GM19463 (cell line): Measurements from ENCODE around the gene RBMS1.

Experiments used
- ATAC-seq: cut with Tn5 transposase; IDR thresholded peaks from one replicate; pipeline ENCODE4 v1.9.1; 2021; ENCODE audit warnings: mild to moderate bottlenecking, moderate library complexity; ENCODE audit not compliant: unreplicated experiment

Gene RBMS1

DNA sequence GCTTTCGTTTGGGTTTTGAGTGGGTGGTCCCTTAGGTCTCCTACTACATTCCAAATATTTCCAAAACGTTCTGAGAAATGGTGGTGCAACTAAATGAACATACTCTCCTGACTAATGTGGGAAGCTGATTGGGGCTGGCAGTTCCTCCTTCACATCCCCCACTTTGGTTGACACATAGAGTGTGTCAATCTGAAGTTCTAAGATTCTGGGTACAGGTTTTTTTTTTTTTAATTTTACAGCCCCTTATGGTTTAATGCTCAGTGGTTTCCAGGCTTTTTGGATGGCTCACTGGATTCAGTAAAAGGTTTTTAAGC, 235.2 kb downstream of the RBMS1 start:
- ATAC-seq, result no peak

DNA sequence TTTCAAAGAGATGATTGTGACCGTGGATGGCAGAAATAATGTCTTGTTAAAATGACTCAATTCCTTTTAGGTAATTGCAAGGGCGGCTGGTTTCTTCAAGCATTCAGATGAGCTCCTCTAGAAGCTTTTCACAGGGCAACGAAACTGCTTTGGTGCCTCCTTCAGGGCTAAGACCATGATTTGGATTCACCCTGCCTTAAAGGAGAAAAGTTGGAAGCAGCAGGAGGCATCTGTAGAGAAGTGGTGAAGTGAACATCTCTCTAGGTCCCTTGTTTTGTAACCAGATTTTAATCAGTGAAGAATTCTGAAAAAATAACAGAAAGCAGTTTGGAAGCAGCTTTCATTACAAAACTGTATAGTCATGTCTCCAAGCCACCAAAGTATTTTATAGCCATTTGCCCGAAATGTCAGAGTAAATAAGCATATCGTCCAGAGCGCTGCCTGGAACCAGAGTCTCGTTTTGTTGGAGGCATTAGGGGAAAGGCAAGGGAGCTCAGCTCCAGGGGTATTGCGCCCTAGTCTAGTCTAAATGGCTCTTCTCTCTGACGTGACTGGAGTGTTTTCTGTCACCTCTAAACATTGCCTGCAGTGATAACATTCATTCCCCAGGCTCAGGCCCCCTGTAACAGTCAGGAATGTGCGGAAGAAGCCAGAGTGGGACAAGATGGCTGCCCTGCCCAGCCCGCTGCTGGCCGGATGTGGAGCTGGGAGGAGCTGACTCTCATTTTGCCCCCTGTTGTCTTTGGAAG, 235.7 kb downstream of the RBMS1 start:
- no peak for ATAC-seq

- no peak for ATAC-seq
Measured at GRCh38 chr2:160257041-160257742, 236.4 kb downstream of the RBMS1 start.

- no peak for ATAC-seq
Measured at GRCh38 chr2:160256507-160256906, 237.1 kb downstream of the RBMS1 start.

DNA sequence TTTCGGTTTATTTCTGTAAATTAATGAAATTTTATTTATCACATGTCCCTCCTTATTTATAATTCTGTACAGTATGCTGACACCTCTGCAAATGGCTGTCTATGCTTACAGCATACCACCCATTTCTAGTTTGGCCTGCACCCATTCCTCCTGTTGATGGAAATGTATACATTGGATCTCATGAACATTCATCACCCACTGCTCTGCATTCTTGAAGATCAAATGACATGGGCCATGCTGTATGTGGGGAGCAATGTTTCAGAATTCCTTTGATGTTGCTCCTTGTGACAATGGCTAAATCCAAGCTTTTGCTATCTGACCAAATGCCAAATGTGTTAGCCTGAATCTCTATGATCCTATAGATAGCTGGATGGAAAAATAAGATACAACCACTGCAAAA, 238.2 kb downstream of the RBMS1 start:
- ATAC-seq, result no peak

DNA sequence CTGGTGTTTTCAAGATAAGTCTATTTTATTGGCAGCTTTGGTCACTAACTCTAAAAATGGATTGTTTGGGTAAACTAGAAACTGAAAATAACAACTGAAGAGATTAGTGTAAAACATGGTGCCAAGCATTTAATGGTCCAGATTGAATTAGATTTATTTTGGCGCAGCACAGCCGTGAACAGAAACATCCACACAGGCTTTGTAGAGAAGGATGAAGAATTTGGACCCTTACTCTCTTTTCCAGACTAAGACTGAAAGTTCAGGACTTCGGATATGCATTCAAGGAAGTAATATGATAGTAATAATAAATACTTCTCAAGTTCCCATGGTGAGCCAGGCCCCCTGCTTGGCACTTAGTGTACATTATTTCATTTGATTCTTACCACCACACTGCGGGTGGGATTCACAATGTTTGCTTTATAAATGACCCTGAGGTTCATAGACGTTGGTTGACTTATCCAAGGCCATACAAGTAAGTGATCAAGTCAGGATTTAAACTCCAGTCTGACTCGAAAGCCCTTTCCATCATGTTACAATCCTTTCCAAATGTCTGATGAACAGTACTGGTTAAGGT, 239.3 kb downstream of the RBMS1 start:
- no peak for ATAC-seq

- no peak for ATAC-seq
Measured at GRCh38 chr2:160253440-160254188, 240.0 kb downstream of the RBMS1 start.

DNA sequence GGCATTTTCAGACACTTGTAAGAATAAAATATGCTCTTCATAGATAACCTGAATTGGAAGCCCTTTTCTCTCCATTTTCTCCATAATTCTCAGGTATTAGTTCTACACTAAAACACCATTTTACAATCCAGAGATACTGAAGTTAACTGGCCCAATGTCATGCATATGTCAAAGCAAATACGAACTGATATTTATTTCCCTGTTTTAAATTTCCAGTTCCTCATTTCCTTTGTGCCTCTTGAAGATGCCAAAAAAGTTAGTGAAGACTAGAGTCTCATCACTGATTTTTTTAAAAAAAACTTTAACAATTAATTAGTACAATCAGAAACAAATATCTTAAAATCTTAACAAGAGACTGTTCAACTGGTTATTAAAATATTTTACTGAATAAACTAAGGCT, 240.7 kb downstream of the RBMS1 start:
- no peak for ATAC-seq

- no peak for ATAC-seq
Measured at GRCh38 chr2:160252278-160252887, 241.2 kb downstream of the RBMS1 start.

GRCh38 chr2:160251569-160251968, 242.0 kb downstream of the RBMS1 start:
- ATAC-seq, result no peak

DNA sequence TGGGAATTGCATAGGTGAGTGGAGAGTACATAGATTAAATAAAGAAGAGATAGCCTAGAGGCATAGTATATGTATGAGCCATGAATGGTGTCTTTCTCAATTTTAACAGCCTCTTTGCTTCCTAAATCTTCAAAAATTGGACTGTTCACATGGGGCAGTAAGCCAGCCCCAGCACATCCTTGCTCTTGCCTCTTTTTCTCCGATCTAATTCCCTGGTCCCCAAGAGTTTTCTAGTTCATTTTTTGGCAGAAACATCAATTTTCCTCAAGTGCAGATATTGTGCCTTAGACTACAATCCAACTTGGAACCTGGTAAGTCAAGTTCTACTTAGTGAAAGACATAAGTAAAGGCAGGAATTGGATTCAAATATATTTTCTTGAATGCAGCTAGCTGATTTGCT, 243.7 kb downstream of the RBMS1 start:
- no peak for ATAC-seq

GRCh38 chr2:160247296-160248035, 246.1 kb downstream of the RBMS1 start:
- no peak for ATAC-seq

DNA sequence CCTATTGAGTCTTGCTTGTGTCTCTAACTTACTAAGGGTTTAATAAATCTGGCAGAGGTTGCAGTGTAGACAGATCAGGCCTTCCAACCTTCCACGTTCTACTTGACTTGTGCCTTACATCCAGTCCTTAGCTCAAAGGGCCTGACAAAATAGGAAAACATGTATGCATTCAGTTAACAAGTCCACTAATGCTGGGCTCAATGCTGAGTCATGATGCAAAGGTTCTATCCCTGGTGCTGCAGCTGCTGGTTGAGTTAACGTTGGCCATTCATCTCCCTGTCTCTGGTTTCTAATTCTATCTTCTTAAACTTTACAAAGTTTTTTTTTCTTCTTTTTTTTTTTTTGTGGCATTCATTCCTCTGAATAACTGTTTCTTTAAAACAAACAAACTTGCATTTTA, 247.3 kb downstream of the RBMS1 start:
- no peak for ATAC-seq

DNA sequence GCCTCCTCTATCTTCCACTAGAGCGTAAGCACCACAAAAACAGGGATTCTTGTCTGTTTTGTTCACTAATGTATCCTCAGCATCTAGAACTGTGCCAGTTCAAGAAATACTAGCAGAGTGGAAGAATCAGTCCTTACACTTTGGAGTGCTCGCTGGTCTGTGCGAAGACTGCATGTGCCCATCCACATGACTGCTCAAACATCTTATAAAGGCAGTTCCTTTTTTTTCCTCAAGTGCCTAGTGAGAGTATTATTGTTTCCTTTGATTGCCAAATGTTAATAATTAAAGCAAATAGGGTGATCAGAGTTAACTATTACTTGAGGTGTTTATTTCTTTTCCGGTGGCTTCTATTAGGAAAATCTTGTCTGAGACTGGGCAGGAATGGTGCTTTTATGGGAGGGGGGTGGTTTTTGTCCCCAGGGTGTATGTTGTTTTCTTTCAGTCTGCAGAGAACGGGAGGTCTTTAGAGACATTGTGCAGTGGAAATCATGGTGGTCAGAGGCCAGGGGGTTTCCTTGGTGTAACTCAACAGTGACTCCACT, 247.9 kb downstream of the RBMS1 start:
- no peak for ATAC-seq

- ATAC-seq, result no peak
Measured at GRCh38 chr2:160242893-160243564, 250.6 kb downstream of the RBMS1 start.

GRCh38 chr2:160241251-160242137, 252.1 kb downstream of the RBMS1 start:
- no peak for ATAC-seq

- ATAC-seq, result no peak
Measured at GRCh38 chr2:160239436-160239835, 254.2 kb downstream of the RBMS1 start.

DNA sequence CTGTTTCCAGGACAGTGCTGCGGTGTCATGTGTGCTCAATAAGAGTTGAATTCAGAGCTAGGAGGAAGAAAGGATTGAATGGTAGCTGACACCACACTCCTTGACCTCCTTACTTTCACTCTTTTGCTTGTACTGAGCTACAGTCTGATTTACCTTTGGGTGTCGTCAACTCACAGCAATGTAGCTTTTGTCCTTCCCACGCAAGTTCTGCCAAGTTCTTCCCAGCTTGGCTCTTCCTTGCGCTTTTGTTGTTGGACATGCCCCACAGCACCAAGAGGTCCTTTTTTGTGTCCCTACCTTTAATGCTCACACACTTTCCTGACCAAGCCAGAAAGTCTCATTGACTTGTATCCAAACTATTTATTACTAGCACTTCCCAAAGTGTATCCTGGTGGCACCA, 255.2 kb downstream of the RBMS1 start:
- no peak for ATAC-seq
